Measurements from ENCODE around the gene SPANXA1.
"Not testable (repeated sequence)": the region's sequence is repeated elsewhere in the genome, so short reads cannot be mapped to it uniquely, and the experiment has no call there.

The SPANXA1 gene

GRCh38 chrX:141584638-141585037 is at the start of gene SPANXA1:
TSS of gene SPANXA1 (minus strand) at chrX:141584738. CDS start at chrX:141584678, 60 bp downstream.
- DNase-seq (ENCODE audit: low read depth in 2 of 2, low spot score in 1 of 2): not testable (repeated sequence)

GRCh38 chrX:141632124-141632523 is 47.6 kb upstream of the SPANXA1 start:
- no peak for DNase-seq (ENCODE audit: low read depth in 2 of 2, low spot score in 1 of 2)

- no peak for DNase-seq (ENCODE audit: low read depth in 2 of 2, low spot score in 1 of 2)
These were observed 34.8 kb upstream of the SPANXA1 start for GRCh38 chrX:141619336-141619735.

- no peak for DNase-seq (ENCODE audit: low read depth in 2 of 2, low spot score in 1 of 2)
These were observed 24.6 kb upstream of the SPANXA1 start for GRCh38 chrX:141609111-141609510.

- not testable (repeated sequence) for DNase-seq (ENCODE audit: low read depth in 2 of 2, low spot score in 1 of 2)
These were observed 4.9 kb upstream of the SPANXA1 start, which contains the start of gene SPANXA2 for GRCh38 chrX:141589408-141589807. TSS of gene SPANXA2 (plus strand) at chrX:141589708. CDS start at chrX:141589768, 60 bp downstream.

GRCh38 chrX:141542551-141542950 is 42.0 kb downstream of the SPANXA1 start:
- DNase-seq (ENCODE audit: low read depth in 2 of 2, low spot score in 1 of 2): not testable (repeated sequence)

Measured in stimulated activated CD8-positive, alpha-beta memory T cell treated with anti-CD3 and anti-CD28 coated beads, Interleukin-4, amount 100 ng/mL, for 1 hour (primary cell).